ENCODE measurements around the gene ALCAM.
"Not testable (repeated sequence)": the region's sequence is repeated elsewhere in the genome, so short reads cannot be mapped to it uniquely, and the experiment has no call there.

The ALCAM gene

DNA sequence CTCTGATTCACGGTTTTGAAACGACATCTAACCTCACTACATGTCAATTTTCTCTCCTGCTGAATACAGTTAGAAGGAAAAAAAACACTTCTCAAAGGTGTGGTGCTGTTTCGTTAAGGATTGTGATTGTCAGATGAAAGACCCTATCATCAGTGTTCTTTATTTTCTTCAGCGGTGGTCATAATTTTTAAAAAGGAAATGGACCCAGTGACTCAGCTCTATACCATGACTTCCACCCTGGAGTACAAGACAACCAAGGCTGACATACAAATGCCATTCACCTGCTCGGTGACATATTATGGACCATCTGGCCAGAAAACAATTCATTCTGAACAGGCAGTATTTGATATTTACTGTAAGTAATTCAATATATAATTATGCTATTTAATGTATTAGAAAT, 167.8 kb downstream of the ALCAM start:
- DNase-seq, result no peak

DNA sequence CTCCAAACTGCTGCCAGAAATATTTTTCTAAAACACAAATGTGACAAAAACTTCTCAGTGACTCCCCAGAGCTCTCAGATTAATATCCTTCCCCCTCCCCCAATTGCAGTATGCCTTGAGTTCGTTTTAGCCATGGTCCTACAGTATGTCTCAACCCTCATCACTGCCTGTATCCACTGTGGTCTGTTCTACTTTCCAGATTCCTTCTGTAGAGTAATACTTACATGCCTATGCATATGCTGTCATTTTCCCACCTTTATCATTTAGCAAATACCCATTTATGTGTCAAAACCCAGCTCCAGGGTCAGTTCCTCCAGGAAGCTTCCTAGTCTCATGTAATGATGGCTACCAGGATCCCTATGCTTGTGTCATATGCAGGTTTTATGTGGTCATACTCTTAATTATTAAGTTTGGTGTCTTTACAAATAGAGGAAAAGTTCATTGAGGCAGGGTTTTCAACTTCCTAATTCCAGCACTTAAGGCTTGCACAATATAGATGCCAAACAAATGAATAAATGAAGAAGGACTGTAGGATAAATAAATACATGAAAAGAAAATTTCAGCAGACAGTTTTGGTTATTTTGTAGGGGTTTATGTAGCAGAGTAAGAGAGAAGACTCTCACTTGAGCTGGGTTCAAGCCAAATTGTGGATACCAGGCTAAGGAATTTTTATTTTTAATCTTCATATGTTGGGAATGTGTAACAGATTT, 170.8 kb downstream of the ALCAM start:
- no peak for DNase-seq

DNA sequence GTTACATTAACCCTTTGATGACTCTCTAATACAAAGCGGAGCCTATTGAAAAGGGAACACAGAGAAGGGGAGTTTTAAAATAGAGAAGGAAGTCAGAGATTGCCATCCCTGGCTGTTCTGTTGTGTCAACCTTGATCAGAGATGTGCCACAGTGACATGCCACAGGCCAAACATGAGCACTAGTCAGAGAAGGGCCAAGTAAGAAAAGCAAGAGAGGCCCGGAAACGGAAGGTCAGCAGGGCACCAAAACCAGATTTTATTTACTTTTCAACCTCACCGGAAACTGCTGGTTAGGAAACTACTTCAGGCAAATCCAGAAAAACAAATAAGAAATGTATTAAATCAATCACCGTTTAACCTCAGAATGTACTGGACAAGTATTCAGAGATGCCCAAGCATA, 171.8 kb downstream of the ALCAM start:
- no peak for DNase-seq

DNA sequence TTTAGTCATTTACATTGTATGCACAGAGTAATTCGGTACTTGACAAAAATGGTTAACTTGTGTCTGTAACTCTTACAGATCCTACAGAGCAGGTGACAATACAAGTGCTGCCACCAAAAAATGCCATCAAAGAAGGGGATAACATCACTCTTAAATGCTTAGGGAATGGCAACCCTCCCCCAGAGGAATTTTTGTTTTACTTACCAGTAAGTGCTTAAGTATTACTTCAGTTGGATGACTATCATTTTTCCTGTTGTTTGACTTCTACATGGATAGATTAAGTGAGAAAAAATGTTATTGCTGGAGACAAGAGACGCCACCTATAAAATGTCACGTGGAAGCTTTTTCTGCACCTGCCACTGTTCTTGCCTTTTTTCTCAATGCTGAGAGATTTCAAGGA, 173.2 kb downstream of the ALCAM start:
- no peak for DNase-seq

DNA sequence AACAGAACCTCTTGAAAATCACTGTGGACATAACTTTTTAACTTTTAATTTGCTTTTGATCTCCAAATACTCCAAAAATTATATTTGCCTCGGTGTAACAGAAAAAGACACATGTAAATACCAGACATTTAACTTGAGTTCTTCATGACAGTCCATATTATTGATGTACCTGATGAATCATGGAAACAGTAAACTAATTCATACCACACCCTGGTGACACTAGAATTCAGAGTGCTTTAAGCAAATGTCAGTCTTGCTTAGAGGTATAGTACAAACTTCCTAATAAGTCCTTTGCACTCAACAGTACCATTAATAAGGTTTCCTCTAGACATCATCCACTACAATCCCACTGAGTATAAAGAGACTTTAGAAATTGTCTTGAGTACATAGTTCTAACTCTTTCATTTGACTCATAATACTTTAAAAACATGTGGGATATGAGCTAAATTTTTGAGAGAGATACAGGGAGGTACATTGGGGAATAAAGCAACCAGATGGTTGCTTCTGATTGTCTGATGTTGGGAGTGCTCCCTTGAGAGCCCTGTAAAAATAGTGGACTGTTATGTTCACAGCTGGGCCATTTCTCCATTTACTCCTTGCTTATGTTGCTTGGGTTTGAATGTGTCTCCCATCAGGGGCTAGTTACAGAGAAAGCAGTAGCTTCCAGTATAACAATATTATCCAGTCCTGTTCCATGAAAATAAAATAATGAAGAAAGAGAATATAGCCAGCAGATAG, 175.7 kb downstream of the ALCAM start:
- DNase-seq, result no peak

DNA sequence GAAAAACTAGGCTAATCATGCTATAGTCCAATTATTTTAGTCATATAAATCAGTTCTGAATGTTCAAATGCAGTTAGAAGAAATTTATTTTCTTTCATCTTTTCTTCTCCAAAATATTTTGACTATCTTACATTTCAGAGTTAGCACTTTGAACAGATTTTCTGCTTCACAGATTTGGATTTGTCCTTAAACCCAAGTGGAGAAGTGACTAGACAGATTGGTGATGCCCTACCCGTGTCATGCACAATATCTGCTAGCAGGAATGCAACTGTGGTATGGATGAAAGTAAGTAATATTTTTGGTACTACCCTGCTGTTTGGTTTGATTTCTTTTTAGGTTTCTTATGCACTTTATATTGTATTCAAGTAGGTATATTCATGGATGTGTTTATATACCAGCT, 178.3 kb downstream of the ALCAM start:
- DNase-seq, result no peak

DNA sequence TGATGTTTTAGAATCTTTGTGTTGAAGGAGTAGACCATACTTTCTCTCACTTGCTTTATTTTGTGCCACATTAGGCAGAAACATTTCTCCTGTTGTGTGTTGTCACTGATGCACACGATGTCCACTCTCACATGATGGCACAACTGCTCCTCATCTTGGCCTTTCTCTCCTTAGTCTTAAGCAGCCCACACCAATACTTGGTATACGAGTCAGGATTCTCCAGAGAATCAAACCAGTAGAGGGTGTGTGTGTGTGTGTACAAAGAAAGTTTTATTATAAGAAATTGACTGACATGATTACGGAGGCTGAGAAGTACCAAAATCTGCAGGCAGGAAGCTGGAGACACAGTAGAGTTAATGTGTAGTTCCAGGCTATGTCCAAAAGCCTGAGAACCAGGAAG, 187.1 kb downstream of the ALCAM start:
- DNase-seq, result no peak

DNA sequence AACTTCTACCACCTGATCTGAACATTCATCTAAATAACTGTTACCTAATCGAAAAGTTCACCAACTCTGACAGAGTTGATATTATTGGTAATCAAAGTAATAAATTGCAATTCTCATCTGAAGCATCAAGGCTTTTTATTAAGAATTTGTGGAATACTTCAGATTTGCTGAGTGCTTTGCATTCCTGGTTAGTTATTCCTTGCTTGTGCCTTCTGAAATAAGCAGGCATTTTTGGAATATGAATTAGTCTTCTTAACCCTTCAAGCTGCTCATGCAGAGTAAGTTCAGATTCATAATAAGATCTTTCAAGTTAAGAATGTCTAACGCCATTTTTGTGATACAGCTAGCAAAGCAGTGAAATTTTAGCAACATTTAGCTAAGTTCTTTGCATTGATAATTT, 188.5 kb downstream of the ALCAM start:
- no peak for DNase-seq

DNA sequence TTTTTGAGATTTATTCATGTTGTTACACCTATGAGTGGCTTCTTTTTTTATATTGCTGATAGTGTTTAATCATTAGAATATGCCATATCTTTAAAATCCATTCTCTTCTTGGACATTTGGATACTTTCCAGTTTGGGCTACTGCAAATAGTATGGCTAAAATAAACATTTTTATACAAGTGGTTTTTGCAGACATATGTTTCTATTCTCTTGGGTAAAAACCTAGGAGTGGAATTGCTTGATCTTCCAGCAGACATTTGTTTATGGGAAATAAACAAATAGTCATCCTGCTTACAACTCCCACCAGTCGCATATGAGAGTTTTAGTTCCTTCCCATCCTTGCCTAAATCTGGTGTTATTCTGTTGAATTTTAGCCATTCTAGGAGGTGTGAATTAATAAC, 193.1 kb downstream of the ALCAM start:
- no peak for DNase-seq

DNA sequence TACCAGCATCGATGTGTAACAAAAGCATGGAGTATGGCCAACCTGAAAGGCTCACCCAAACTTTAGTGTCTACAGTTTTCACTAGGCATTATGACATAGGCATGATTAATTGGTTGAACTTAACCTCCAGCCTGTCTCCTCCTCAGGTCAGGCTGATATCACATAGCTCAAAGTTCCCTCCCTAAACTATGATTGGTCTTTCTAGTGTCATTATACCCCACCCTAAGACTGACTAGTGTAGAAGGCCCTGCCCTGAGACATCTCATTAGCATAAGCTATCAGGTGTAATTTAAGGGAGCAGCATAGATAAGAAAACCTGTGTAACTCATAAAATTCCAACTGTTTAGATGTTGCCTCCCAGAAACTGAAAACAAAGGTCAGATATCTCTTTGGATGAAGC, 195.2 kb downstream of the ALCAM start:
- DNase-seq, result no peak

DNA sequence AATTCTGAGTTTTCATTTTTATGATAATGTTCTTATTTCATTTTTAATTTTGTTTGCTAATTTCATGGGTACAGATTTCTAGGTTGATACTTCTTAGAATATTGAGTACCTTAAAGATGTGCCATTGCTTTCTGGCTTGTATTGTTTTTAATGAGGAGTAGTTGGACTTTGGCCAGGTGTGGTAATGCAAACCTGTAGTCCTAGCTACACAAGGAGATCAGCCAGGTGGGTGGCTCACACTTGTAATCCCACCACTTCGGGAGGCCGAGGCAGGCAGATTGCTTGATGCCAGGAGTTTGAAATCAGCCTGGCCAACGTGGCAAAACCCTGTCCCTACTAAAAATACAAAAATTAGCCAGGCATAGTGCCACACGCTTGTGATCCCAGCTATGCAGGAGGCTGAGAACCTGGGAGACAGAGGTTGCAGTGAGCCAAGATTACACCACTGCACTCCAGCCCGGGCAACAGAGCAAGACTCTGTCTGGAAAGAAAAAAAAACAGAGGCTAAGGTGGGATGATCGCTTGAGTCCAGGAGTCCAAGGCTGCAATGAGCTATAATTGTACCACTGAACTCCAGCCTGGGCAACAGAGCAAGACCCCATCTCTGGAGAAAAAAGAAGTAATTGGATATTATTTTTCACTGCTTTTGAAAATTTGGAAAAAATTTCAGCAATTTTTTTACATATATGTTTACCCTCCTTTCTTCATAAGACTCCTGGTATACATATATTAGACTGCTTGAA, 198.0 kb downstream of the ALCAM start:
- no peak for DNase-seq

DNA sequence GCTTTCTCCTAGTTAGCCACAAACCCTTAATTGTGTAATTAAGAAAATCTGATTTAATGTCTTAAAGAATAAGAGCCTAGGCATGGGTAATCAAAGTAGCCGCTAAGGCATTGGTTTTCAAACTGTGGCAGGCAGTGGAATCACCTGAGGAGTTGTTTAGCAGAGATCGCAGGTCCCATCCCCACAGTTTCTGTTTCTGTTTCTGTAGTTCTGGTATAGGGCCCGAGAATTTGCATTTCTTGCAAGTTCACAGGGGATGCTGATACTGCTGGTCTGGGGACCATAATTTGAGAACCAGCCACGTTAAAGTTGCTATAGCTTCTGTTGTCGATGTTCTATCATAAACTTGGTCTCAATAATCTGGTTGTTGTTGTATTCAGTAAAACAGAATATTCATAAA, 204.3 kb downstream of the ALCAM start:
- no peak for DNase-seq

DNA sequence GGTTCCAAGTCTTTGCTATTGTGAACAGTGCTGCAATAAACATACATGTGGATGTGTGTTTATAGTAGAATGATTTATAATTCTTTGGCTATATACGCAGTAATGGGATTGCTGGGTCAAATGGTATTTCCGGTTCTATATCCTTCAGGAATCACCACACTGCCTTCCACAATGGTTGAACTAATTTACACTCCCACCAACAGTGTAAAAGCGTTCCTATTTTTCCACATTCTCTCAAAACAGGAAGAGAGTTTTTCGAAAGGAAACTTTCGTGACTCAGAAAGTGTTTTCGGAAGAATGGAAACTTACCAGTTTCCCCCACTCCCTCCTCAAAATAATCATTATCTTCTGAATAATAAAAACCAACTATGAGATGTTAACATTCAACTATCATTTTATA, 205.8 kb downstream of the ALCAM start:
- DNase-seq, result no peak

DNA sequence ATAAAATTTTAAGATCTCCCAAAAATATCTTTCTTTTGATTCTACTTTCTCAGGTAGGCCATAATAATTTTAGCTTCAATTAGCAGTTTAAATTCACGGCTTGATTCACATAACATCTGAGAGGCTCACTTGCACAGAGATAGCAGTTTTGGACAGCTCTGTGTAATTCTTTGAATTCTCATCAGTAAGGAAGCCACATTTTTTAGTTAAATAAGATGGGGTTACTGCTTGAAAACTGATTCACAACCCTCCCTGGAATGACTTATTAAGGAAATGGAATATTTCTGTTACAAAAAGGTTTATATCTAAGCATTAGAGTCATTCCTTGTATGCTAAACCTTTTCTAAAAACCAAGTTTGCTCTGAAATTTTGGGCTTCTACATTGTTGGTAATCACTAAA, 212.7 kb downstream of the ALCAM start:
- no peak for DNase-seq

DNA sequence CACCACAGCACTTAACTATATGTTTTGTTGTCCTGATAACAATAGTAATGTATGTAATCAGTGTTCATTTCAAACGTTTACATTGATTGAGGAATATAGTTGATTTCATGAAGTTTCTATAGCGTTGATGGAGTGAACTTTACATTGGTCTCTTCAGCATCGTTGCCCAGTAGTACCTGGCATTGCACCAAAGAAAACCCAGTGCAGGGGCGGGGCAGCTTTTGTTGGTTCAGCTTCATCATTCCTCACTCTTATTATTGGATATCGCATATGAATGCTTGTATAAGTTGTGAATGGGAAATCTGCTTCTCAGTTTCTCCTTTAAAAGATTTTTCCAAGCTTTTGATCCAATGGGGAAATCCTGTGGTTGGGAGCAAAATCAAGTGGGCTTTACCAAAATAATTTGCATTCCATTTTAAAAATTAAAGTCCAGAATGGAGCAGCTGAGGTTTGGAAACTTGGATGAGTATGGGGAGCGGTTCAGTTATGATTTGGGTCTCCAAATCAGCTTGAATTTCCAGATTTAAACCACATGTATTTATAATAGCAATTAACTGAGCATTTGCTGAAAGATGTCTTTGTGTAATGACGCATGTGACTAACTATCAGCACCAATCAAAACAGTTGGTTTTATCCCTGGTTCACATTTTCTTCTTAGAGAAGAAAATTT, 213.7 kb downstream of the ALCAM start:
- DNase-seq, result peak; percentile 64

DNA sequence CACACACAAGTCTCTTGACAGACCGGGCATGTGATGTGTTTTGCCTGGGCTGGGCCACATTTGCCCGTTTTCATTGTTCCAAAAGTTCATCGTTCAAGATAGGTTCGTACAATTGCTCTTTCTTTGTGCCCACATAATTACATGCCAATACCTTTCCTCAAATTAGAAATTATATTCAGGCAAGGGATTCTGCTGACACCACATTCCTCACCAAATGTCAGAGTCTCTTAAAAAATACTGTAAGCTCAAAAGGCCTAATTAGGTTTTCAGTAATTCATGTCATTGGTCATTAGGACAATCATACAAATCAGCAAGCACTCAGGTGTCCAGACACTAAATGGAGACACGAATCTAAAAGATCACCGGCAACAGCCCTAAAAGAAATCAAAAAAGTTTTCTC, 215.3 kb downstream of the ALCAM start:
- DNase-seq, result no peak

DNA sequence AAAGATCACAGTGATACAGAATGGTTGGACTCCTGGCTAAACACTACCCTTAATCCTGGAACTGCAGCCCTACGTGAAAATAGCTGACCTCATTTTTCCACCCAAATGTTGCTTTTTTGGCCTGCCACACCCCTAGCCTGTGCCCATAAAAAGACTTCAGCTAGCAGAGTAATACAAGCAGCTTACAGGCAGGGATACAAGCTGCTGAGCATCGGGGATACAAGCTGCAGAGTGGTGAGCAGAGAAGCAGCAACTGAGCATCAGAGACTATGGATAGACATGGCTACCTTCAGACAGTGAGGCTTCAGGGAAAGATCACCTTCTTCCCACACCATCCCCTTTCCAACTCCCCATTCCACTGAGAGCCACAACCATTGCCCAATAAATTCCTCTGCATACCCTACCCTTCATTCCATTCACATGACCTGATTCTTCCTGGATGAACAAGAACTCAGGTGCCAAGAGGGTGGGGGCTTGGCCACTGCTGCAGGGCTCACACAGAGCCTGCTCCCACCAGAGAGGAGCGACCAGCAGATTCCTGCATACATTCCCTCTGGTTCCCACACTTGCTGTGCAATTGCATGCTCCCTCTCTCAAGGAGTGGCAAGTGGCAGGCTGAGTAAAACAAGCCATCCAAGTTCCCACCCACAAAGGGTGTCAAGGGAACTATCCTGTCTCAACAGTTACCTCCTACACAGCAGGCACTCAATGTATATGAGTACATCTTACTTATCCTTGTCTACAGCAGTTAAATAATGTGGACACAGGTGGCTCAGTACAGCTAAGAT, 217.5 kb downstream of the ALCAM start:
- no peak for DNase-seq

DNA sequence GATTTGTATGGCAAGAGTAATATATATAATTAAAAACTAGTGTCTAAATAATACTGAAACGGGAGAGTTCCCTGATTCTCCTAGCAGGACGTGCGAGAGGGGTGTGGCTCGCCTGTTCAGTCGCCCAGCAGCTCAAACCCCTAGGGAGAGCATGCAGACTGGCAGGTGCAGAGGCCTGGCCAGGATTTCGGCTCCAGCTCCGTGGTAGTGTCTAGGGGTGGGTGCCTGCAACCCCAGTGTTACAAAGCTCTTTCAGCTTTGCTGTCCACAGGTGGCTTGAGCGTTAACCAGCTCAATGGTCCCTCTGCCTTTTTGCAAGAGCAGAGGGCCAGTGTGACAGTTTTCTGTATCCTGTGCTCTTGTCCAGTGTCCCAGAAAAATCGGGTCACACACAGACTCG, 226.6 kb downstream of the ALCAM start:
- DNase-seq, result no peak

DNA sequence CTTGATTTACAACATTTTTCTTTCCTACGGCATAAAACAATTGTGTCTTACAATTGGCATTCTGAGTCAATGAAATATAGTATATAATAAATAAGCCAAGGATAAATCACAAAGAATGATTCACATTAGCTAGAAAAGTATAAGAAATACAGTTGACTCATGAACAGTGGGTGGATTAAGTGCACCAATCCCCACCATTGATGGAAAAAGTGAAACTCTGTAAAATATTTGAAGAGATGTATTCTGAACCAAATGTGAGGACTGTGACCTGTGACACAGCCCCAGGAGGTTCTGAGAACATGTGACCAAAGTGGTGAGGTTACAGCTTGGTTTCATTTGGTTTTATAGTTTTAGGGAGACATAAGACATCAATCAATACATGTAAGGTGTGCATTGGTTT, 227.5 kb downstream of the ALCAM start:
- no peak for DNase-seq

DNA sequence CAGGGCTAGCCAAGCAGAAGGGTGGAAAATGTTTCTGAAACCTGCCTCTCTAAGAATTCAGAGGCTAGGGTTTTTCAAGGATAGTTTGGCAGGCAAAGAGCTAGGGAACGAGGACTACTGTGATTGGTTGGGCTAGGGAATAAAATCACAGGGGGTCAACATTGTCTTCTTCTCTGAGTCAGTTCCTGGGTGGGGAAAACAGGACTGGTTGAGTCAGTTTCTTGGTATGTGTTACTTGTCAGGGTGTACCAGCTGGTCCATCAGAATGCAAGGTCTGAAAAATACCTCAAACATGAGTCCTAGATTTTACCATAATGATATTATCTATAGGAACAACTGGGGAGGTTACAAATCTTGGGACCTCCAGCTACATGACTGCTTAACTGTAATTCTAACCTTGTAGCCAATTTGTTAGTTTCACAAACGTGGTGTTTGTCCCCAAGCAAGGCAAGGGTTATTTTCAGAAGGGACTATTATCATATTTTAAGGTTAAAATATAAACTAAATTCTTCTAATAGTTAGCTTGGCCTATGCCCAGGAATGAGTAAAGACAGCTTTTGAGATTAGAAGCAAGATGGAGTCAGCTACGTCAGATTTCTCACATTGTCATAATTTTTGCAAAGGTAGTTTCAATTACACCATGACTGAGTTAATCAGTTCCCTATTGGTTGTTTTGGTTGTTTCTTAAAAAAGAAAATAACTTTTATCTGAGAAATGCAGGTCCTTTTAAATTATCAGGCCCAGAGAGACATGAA, 231.5 kb downstream of the ALCAM start:
- no peak for DNase-seq

DNA sequence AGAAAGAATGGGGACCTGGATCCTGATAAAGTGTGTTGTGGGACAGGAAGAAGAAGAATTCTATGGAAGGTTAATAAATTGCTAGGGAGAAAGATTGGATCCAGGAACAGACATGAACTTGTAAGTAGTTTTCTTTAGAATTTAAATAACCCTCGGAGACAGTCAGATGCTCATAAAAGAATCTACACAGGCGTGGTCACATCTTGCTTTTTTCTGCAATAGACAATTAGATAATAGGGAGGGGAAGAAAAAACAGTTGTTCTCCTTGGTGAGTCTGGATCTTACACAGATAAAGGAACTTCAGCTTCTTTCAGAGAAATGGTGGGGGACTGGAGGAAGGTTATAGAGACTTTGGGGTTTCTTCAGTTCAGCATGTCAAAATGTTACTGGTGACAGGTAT, 232.6 kb downstream of the ALCAM start:
- DNase-seq, result no peak

DNA sequence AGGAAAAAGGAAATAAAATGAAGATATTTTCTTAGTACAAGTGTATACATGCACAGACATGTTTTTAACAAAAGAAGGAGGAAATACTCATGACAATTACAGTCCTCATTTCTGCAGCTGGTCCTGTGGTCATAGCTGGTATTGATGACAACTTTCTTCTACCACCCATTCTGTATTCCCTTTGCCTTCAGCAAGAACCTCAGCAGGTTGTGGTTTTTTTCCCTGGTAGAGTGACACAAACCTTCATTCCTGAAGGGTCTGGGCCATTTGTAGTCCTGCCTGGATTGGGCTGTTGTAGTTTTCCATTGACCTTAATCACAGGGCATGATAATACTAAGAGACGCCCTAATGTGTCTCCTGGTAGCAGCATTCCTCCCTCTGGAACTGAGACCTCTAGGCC, 235.0 kb downstream of the ALCAM start:
- DNase-seq, result not testable (repeated sequence)
